ENCODE data around the gene TENT5D. TPM values are rescaled to one million over a fixed set of nuclear protein-coding genes. Genes with fewer than 3 reads are reported as not detected.
"Not testable (repeated sequence)": the region's sequence is repeated elsewhere in the genome, so short reads cannot be mapped to it uniquely, and the experiment has no call there.

Gene TENT5D
- total and polyA plus RNA-seq, 2 donors, result not detected

DNA sequence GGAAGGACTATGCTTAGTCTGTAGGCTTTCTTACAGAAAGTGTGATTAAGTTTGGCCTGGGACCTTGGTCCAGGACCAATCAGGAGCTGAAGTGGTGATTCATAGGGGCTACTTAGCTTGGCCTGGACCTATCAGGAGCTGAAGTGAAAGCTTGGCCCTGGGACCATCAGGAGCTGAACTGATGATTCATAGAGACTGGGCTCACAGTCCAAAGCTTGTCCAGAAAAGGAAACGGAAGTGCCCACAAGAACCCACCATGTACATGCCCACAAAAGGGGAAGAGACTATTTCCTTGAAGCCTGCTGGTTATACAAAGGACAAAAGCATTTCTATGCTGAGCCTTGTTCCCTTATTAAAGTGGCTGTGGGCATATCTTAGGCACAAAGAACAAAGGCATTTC, 12.6 kb downstream of the TENT5D start:
- WGBS, result 22% methylated on average over 1 of the region's 1 CpG
- no peaks in the 10 kb centered on the region for H3K27me3 ChIP-seq (ENCODE audit: control insufficient read depth in 2 of 2, insufficient read depth in 1 of 2, low read length in 1 of 2)
- H3K4me3 ChIP-seq (ENCODE audit: low read length in 2 of 2), result no peak overlapping the region
- H3K36me3 ChIP-seq (ENCODE audit: control insufficient read depth in 2 of 2, insufficient read depth in 2 of 2, low read length in 1 of 2), result no peaks in the 10 kb centered on the region
- H3K27ac ChIP-seq (ENCODE audit: low read depth in 1 of 2, low read length in 1 of 2), result no peak overlapping the region
- DNase-seq (ENCODE audit: low read depth in 6 of 9, low spot score in 9 of 9), result no peak
- H3K4me1 ChIP-seq (ENCODE audit: control insufficient read depth in 2 of 2, insufficient read depth in 2 of 2, low read length in 2 of 2), result no peaks in the 10 kb centered on the region
- H3K9me3 ChIP-seq (ENCODE audit: control insufficient read depth in 2 of 2, insufficient read depth in 1 of 2, low read length in 1 of 2), result no peaks in the 10 kb centered on the region

DNA sequence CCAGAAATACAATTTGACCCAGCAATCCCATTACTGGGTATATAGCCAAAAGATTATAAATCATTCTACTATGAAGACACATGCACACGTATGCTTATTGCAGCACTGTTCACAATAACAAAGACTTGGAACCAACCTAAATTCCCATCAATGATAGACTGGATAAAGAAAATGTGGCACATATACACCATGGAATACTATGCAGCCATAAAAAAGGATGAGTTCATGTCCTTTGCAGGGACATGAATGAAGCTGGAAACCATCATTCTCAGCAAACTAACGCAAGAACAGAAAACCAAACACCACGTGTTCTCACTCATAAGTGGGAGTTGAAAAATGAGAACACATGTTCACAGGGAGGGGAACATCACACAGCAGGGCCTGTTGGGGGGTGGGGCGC, 47.9 kb downstream of the TENT5D start:
- H3K27ac ChIP-seq (ENCODE audit: low read depth in 1 of 2, low read length in 1 of 2); H3K9me3 ChIP-seq (ENCODE audit: control insufficient read depth in 2 of 2, insufficient read depth in 1 of 2, low read length in 1 of 2); H3K36me3 ChIP-seq (ENCODE audit: control insufficient read depth in 2 of 2, insufficient read depth in 2 of 2, low read length in 1 of 2); DNase-seq (ENCODE audit: low read depth in 6 of 9, low spot score in 9 of 9); H3K4me3 ChIP-seq (ENCODE audit: low read length in 2 of 2); H3K4me1 ChIP-seq (ENCODE audit: control insufficient read depth in 2 of 2, insufficient read depth in 2 of 2, low read length in 2 of 2); H3K27me3 ChIP-seq (ENCODE audit: control insufficient read depth in 2 of 2, insufficient read depth in 1 of 2, low read length in 1 of 2): not testable (repeated sequence)
- WGBS, result 87% methylated on average over 4 of the region's 4 CpGs

DNA sequence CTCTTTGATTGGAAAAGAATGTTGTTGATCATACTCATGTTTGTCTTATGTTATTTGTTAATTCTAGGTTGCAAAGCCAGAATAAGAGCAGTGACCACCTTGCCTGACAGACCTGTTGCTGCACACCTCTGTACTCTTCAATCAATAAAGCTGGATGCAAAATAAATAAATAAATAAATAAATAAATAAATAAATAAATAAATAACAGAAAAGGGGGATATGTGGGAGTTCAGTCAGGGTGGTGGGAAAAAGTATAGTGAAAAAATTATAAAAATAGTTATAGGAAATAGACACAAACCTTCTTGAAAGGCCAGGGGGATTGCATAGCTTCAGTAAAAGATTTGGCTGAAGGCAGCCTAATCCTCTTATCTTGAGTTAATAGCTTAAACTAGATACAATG, 51.3 kb downstream of the TENT5D start:
- Histone ChIP-seq H3K4me3 (ENCODE audit: low read length in 2 of 2) (no peak overlapping the region), H3K4me1 (ENCODE audit: control insufficient read depth in 2 of 2, insufficient read depth in 2 of 2, low read length in 2 of 2) (no peaks in the 10 kb centered on the region), H3K9me3 (ENCODE audit: control insufficient read depth in 2 of 2, insufficient read depth in 1 of 2, low read length in 1 of 2) (peaks cover 0 to 3% of the 10 kb centered on the region in 2 donors), H3K36me3 (ENCODE audit: control insufficient read depth in 2 of 2, insufficient read depth in 2 of 2, low read length in 1 of 2) (no peaks in the 10 kb centered on the region), H3K27me3 (ENCODE audit: control insufficient read depth in 2 of 2, insufficient read depth in 1 of 2, low read length in 1 of 2) (no peaks in the 10 kb centered on the region), H3K27ac (ENCODE audit: low read depth in 1 of 2, low read length in 1 of 2) (no peak overlapping the region)
- DNase-seq (ENCODE audit: low read depth in 6 of 9, low spot score in 9 of 9), result no peak

DNA sequence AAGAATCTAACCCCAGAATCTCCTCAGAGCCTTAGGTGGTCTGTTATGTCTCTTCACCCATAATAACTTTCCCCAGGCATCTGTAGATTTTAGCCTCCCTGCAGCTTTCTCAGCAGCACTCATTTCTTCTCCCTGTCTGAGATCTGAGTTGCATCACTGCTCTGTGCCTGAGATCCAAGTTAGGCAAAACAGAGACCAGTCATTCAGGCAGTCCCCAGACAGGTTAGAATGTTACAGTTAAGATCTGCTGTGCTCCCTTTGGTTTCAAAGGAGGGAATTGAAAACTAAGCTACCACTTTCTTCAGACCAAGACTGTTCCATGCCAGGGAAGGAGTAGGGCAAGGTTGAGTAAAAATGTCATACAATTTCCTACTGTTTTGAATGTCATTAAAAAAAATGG, 65.3 kb downstream of the TENT5D start:
- no peaks in the 10 kb centered on the region for H3K36me3 ChIP-seq (ENCODE audit: control insufficient read depth in 2 of 2, insufficient read depth in 2 of 2, low read length in 1 of 2)
- no peaks in the 10 kb centered on the region for H3K4me1 ChIP-seq (ENCODE audit: control insufficient read depth in 2 of 2, insufficient read depth in 2 of 2, low read length in 2 of 2)
- H3K4me3 ChIP-seq (ENCODE audit: low read length in 2 of 2), result no peak overlapping the region
- no peak for DNase-seq (ENCODE audit: low read depth in 6 of 9, low spot score in 9 of 9)
- H3K27ac ChIP-seq (ENCODE audit: low read depth in 1 of 2, low read length in 1 of 2), result no peak overlapping the region
- H3K27me3 ChIP-seq (ENCODE audit: control insufficient read depth in 2 of 2, insufficient read depth in 1 of 2, low read length in 1 of 2), result no peaks in the 10 kb centered on the region
- H3K9me3 ChIP-seq (ENCODE audit: control insufficient read depth in 2 of 2, insufficient read depth in 1 of 2, low read length in 1 of 2), result no peaks in the 10 kb centered on the region

DNA sequence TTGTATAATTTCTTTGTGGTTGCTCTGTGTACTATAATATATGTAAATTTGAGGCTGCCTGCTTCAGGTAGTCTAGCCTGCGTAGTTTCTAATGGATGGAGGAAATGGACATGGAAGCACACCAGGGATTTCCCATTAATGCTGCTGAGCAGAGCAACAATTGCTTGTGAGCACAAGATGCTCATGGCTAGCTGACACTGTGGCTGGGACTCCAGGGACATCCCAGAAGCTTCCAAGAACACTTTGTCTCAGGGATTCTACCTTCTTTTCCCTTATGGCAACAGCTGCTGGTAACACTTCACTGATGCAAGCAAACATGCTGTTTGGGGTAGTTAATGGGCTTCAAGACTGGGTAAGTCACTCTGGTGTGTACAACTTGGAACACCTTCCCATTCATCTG, 66.1 kb downstream of the TENT5D start:
- no peak for DNase-seq (ENCODE audit: low read depth in 6 of 9, low spot score in 9 of 9)
- Histone ChIP-seq H3K4me3 (ENCODE audit: low read length in 2 of 2) (no peak overlapping the region), H3K27me3 (ENCODE audit: control insufficient read depth in 2 of 2, insufficient read depth in 1 of 2, low read length in 1 of 2) (no peaks in the 10 kb centered on the region), H3K27ac (ENCODE audit: low read depth in 1 of 2, low read length in 1 of 2) (no peak overlapping the region), H3K4me1 (ENCODE audit: control insufficient read depth in 2 of 2, insufficient read depth in 2 of 2, low read length in 2 of 2) (no peaks in the 10 kb centered on the region), H3K9me3 (ENCODE audit: control insufficient read depth in 2 of 2, insufficient read depth in 1 of 2, low read length in 1 of 2) (no peaks in the 10 kb centered on the region), H3K36me3 (ENCODE audit: control insufficient read depth in 2 of 2, insufficient read depth in 2 of 2, low read length in 1 of 2) (no peaks in the 10 kb centered on the region)
- 83% methylated on average over 1 of the region's 1 CpG for WGBS

DNA sequence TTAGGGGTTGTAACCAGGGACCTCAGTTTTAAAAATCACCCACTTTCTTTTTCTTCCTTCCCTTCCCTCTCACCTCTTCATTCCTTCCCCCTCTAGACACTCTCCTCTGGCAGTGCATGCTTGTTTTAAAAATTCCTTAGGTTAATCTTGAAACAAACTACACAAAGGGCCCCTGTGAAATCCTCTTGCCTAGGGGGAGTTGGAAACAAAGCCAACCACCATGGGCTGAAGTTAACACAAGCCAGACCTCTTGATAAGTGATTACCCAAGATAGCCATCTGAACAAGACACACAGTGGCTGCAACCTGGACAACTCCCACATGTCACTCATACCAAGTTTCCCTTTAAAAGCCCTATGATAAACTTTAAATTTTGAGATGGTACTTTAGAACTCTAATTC, 68.9 kb downstream of the TENT5D start:
- Histone ChIP-seq H3K36me3 (ENCODE audit: control insufficient read depth in 2 of 2, insufficient read depth in 2 of 2, low read length in 1 of 2) (no peaks in the 10 kb centered on the region), H3K27me3 (ENCODE audit: control insufficient read depth in 2 of 2, insufficient read depth in 1 of 2, low read length in 1 of 2) (no peaks in the 10 kb centered on the region), H3K4me1 (ENCODE audit: control insufficient read depth in 2 of 2, insufficient read depth in 2 of 2, low read length in 2 of 2) (no peaks in the 10 kb centered on the region), H3K4me3 (ENCODE audit: low read length in 2 of 2) (no peak overlapping the region), H3K9me3 (ENCODE audit: control insufficient read depth in 2 of 2, insufficient read depth in 1 of 2, low read length in 1 of 2) (no peaks in the 10 kb centered on the region), H3K27ac (ENCODE audit: low read depth in 1 of 2, low read length in 1 of 2) (no peak overlapping the region)
- DNase-seq (ENCODE audit: low read depth in 6 of 9, low spot score in 9 of 9), result no peak
